OCI-LY3 (cell line): ENCODE measurements around the gene KDM4C.

ENCODE experiments used
- H2AFZ ChIP-seq: fragments of 200-600, 300-600 bp; shearing (Covaris generic); 2 replicates; pipeline ENCODE4 v1.6.0; 2014; ENCODE audit warnings: antibody characterized with exemption, low read depth, low read length
- H3K27ac ChIP-seq: fragments of 200-600, 300-600 bp; sonication (generic); 2 replicates; pipeline ENCODE4 v1.5.1; 2014; ENCODE audit warnings: mild to moderate bottlenecking, low read length, moderate library complexity, mixed read lengths
- H3K27me3 ChIP-seq: fragments of 200-600, 300-600 bp; sonication (generic); 2 replicates; pipeline ENCODE4 v1.6.1; 2014; ENCODE audit warnings: low read depth, low read length, mixed read lengths
- H3K36me3 ChIP-seq: fragments of 200-600, 300-600 bp; sonication (generic); replicated peaks from 2 replicates; pipeline ENCODE3; 2014; ENCODE audit warnings: low read depth, low read length, mixed read lengths
- H3K4me1 ChIP-seq: fragments of 300-600, 200-600 bp; sonication (generic); 2 replicates; pipeline ENCODE4 v1.6.1; 2014; ENCODE audit warnings: low read length, mixed read lengths
- H3K4me2 ChIP-seq: fragments of 200-600, 300-600 bp; sonication (generic); 2 replicates; pipeline ENCODE4 v1.6.1; 2014; ENCODE audit warnings: low read length, mixed read lengths
- H3K4me3 ChIP-seq: fragments of 300-600, 200-600 bp; sonication (generic); 2 replicates; pipeline ENCODE4 v1.5.1; 2014; ENCODE audit warnings: antibody characterized with exemption, mild to moderate bottlenecking, low read length, moderate library complexity
- H3K79me2 ChIP-seq: fragments of 300-600, 200-600 bp; shearing (Covaris generic); 2 replicates; pipeline ENCODE4 v1.6.1; 2014; ENCODE audit warnings: mild to moderate bottlenecking, low read length, mixed read lengths
- H3K9ac ChIP-seq: fragments of 300-600, 200-600 bp; shearing (Covaris generic); 2 replicates; pipeline ENCODE4 v1.6.0; 2014; ENCODE audit warnings: mild to moderate bottlenecking, low read length, moderate library complexity
- H3K9me3 ChIP-seq: fragments of 200-600, 300-600 bp; shearing (Covaris generic); 2 replicates; pipeline ENCODE4 v1.6.1; 2014; ENCODE audit warnings: low read length, mixed read lengths; ENCODE audit not compliant: insufficient read depth
- H4K20me1 ChIP-seq: fragments of 200-600, 300-600 bp; sonication (generic); 2 replicates; pipeline ENCODE4 v1.6.1; 2016; ENCODE audit warnings: low read length, mixed read lengths; ENCODE audit not compliant: insufficient read depth
- EZH2phosphoT487 ChIP-seq: fragments of 200-600 bp; shearing (Covaris generic); IDR thresholded peaks from 2 replicates; pipeline ENCODE4 v1.6.1; 2018; ENCODE audit warnings: antibody characterized with exemption, mixed run types, low read depth
- TF ChIP-seq, protein P1 (sequence below): fragments of 200-600, 300-600 bp; sonication (generic); IDR thresholded peaks from 2 replicates; pipeline ENCODE4 v1.5.1; 2014; ENCODE audit warnings: antibody characterized with exemption, low read length, low read depth

Gene KDM4C

DNA sequence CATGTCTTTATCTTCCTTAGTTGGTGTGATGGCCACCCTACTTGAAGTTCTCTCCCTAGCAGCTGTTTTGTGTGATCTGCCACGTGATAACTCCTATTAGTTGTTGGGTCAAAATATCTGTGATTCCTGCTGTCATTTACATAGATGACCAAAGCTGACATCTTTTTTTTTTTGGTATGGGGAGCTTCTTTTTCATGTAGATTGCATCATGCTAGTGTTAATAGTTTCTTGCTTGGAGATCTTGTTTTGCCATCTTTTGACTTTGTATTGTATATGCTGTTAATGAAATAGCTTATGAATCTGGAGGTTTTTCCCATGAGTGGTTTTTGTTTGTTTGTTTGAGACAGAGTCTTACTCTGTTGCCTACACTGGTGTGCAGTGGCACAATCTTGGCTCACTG lies 243.8 kb downstream of the KDM4C start:
- Histone ChIP-seq H3K4me2 (no peak overlapping the region), H3K9me3 (no peaks in the 10 kb centered on the region), H2AFZ (no peak overlapping the region), H3K4me1 (peaks cover 6% of the 10 kb centered on the region), H3K4me3 (no peak overlapping the region), H3K27ac (no peak overlapping the region), H3K27me3 (no peaks in the 10 kb centered on the region), H3K9ac (no peak overlapping the region), H4K20me1 (no peaks in the 10 kb centered on the region), H3K79me2 (no peaks in the 10 kb centered on the region), H3K36me3 (peaks cover 3% of the 10 kb centered on the region)
- no peak for TF ChIP-seq EZH2phosphoT487
- TF ChIP-seq, protein P1, sequence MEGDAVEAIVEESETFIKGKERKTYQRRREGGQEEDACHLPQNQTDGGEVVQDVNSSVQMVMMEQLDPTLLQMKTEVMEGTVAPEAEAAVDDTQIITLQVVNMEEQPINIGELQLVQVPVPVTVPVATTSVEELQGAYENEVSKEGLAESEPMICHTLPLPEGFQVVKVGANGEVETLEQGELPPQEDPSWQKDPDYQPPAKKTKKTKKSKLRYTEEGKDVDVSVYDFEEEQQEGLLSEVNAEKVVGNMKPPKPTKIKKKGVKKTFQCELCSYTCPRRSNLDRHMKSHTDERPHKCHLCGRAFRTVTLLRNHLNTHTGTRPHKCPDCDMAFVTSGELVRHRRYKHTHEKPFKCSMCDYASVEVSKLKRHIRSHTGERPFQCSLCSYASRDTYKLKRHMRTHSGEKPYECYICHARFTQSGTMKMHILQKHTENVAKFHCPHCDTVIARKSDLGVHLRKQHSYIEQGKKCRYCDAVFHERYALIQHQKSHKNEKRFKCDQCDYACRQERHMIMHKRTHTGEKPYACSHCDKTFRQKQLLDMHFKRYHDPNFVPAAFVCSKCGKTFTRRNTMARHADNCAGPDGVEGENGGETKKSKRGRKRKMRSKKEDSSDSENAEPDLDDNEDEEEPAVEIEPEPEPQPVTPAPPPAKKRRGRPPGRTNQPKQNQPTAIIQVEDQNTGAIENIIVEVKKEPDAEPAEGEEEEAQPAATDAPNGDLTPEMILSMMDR, result no peak

DNA sequence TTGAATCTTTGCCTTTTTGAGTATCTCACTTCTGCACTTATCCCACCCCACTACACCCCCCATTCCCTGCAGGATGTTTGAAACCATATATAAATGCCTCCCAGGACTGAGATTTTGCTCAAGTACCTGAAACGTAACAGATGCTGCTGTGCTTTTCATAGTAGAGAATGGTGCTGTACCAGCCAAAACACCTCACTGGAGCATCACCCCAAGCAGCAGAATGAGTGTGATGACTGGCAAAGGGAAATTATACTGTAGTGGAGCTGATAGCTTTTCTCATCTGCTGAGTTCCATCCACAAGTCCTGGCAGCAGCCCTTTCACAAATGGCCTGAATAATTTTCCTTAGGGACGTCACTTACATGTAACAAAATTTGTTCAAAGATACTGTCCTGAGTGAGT lies 246.1 kb downstream of the KDM4C start:
- Histone ChIP-seq H2AFZ (no peak overlapping the region), H3K4me3 (no peak overlapping the region), H3K9me3 (peaks cover 5% of the 10 kb centered on the region; the same call in 1 of the 2 replicates), H3K4me2 (no peak overlapping the region), H3K4me1 (peaks cover 7% of the 10 kb centered on the region), H3K27me3 (no peaks in the 10 kb centered on the region), H3K27ac (no peak overlapping the region), H3K79me2 (no peaks in the 10 kb centered on the region), H3K9ac (no peak overlapping the region), H3K36me3 (peaks cover 11% of the 10 kb centered on the region), H4K20me1 (no peaks in the 10 kb centered on the region)
- TF ChIP-seq, protein P1, result no peak
- no peak for TF ChIP-seq EZH2phosphoT487

DNA sequence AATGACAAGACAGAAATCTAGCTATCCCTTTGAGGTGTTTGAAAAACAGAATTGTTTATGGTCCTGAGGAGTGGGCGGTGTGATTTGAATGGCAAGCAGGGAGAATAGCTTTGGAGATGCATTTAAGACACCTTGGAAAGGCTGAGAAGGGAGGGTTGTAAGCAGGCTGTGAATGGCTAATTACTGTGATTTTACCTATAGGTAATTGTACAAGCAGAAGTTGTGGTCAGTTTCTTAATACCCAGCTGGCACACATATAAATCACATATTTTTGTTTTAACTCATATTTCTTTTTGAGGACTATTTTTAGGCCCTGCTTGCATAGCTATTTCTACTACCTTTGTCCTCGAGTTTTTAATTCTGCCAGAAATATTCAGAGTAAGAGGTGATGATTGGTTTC lies 248.6 kb downstream of the KDM4C start:
- H3K27ac ChIP-seq, result no peak overlapping the region
- no peaks in the 10 kb centered on the region for H3K79me2 ChIP-seq
- H3K4me2 ChIP-seq, result no peak overlapping the region
- no peak overlapping the region for H3K4me3 ChIP-seq
- H3K9ac ChIP-seq, result no peak overlapping the region
- peaks cover 12% of the 10 kb centered on the region; the same call in 1 of the 2 replicates for H3K9me3 ChIP-seq
- TF ChIP-seq, protein P1, result no peak
- TF ChIP-seq EZH2phosphoT487, result no peak
- H3K27me3 ChIP-seq, result no peaks in the 10 kb centered on the region
- no peak overlapping the region for H2AFZ ChIP-seq
- peaks cover 7% of the 10 kb centered on the region for H3K4me1 ChIP-seq
- no peaks in the 10 kb centered on the region for H4K20me1 ChIP-seq
- H3K36me3 ChIP-seq, result peaks cover 23% of the 10 kb centered on the region

DNA sequence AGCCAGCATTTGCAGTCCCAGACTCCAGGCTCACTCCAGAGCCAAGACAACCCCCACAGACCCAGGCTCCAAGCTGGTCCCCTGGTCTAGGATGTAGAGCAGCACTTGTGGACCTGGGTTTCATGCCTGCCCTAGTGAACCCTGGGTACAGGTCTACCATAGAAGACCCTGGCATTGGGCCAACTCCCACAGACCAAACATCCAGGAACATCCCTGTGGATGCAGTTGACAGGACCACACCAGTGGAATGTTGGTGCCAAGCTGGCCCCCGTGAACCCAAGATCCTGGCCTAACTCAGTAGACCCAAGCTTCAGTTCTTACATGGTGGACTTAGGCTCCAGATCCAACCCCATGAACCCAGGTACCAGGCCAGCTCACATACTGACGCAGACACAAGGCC lies 250.6 kb downstream of the KDM4C start:
- Histone ChIP-seq H3K36me3 (peaks cover 30% of the 10 kb centered on the region), H3K9ac (no peak overlapping the region), H3K27me3 (no peaks in the 10 kb centered on the region), H3K4me1 (peaks cover 7% of the 10 kb centered on the region), H3K79me2 (no peaks in the 10 kb centered on the region), H2AFZ (no peak overlapping the region), H4K20me1 (no peaks in the 10 kb centered on the region), H3K4me2 (no peak overlapping the region), H3K4me3 (no peak overlapping the region), H3K9me3 (peaks cover 12% of the 10 kb centered on the region; the same call in 1 of the 2 replicates), H3K27ac (no peak overlapping the region)
- no peak for TF ChIP-seq EZH2phosphoT487
- TF ChIP-seq, protein P1, result no peak
